ENCODE results near the gene TCEA2.
"Not testable (repeated sequence)": the region's sequence is repeated elsewhere in the genome, so short reads cannot be mapped to it uniquely, and the experiment has no call there.

The TCEA2 gene

DNA sequence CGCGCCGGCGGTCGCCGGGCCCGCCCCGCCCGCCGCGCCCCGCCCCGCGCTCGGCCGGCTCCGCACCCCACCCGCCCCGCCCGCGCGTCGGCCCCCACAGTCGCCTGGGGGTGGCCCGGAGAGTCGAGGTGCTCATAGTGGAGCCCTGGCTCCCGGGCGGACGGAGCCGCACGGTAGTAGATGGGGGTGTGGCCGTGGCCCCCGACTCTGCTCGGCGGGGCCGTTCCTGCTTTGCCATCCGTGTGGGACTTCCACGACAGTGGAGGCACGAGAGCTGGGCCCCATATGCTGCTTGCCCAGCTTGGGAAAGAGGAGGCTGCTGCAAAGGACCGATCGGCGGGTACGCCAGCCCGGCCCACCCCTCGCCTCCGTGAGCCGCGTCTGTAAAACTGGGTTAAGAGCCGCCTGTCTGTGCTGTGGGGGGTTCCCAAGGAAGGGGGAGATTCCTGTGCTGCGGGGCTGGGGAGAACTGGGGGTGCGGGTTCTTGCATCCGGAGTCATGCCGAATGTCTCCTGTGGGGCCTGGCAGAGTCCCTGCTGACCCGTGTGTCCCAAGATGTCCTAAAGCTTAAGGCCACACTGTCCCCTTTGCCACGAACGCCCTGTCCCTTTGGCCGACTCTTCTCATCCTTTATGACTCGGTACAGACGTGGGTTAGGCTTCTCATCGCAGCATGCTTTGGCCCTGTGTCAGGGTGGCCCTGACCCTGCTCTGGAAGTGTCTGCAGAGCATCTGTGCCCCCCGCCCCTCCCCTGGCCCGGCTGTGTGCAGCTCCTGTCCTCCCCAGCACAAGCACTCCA lies 17.2 kb downstream of the TCEA2 start, which contains the start of gene OPRL1:
TSS of gene OPRL1 (plus strand) at position 70 of the 800 bp plus-strand sequence. CDS start 12,639 bp downstream, outside the sequence.
- DNase-seq = no peak

DNA sequence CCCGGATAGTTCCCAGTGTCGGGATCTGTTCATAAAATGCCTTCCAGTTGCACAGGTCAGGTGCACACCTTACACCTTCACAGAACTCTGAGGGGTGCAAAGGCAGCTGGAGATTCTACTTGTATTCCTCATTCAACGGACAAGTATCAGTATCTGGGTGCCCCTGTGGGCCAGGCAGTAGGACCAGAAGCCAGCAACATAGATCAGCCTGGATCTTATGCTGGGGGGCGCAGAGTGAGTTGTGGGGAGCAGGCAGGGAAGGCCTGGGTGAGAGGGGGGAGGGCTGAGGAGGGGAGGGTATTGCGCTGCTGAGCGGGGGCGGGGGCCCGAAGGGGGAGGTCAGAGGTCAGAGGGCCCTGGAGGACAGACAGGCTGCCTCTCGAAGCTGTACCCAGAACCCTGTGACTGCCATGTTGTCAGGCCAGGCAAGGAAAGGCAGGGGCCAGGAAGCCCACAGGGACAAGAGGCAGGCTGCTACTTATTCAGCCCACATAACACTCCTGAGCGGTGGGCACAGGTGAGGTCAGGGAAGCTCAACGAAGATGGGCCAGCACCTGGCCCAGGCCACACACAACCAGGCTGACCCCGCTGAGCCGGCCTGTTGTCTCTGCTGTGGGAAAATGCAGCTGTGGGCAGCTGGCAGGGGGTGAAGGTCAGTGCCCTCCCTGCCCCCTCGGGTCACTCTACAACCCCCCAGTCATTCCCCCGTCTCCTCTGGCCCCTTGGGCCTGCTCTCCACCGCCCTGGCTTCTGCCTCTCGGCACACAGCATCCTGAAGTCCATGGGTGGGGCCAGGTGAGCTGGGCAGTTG lies 18.0 kb downstream of the TCEA2 start:
- DNase-seq = no peak

GRCh38 chr20:64081624-64081964 lies 18.6 kb downstream of the TCEA2 start:
- DNase-seq = no peak

DNA sequence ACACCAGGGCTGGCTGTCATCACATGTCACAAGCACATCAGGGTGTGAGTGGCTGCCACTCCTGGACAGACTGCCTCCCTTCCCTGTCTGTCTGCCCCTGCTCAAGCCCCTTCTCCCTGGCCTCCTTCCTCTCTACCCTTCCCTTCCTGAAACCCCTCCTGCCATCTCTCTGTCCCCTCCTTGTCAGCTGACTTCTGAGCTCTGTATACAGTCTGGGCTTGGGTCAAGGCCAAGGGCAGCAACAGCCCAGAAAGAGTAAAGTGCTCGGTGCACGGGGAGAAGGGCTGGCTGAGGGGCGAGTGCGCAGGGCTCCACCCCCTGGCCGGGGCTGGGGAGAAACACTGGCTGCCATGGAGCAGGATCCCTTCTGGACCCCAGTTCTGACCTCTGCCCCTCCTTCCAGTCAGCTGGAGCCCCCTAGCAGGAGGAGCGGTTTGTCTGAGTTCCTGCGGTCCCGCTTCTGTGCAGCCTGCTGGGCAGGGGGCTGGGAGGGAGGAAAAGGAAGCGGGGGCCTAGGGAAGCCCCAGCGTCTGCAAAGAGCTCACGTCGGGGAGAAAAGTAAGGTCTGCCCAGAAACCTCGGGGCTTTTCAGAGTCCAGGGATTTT lies 19.2 kb downstream of the TCEA2 start:
- DNase-seq = no peak

DNA sequence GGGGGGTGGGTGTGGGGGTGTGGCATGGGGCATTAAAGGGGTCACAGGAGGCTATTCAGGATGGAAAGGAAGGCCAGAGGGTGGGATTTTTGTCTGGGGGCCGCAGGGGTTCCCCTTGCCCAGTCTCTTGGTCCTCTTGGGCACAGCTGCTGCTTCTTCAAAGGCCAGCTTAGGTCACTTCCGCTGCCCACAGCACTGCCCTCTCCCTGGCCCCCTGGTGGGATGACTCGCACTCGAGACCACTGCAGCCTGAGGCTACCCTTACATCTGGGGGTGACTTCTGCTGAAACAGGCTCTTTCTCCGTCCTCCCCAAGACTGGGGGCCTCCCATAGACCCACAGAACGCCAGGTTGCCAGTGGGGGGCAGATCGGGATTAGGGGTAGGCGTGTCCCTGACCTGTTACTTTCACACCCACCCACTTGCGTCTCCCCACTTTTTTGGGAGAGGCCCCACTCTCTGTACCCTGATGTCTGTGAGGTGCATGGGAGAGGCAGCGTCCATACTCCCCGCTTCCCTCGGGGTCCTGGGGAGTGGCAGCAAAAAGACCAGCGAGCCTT lies 19.9 kb downstream of the TCEA2 start:
- no peak for DNase-seq

DNA sequence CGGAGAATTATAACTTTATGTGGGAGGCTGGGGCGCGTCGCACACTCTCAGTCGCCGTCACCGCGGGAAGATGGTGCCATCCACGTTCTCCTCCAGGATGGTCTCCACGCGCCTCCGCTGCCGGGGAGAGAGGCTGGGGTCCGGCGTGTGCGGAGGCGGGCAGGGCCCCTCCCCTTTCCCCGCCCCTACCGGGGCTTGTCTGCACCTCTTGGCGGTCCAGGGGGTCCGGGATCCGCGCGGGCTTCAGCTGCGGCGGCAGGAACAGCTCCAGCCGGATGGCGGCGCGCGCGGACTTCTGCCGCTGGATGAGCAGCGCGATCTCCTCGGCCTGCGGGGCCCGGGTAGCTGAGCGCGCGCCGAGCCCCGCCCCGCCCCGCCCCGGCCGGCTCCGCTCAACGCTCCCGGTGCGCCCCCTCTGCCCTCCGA lies 20.4 kb downstream of the TCEA2 start:
- peak; percentile 77 for DNase-seq

DNA sequence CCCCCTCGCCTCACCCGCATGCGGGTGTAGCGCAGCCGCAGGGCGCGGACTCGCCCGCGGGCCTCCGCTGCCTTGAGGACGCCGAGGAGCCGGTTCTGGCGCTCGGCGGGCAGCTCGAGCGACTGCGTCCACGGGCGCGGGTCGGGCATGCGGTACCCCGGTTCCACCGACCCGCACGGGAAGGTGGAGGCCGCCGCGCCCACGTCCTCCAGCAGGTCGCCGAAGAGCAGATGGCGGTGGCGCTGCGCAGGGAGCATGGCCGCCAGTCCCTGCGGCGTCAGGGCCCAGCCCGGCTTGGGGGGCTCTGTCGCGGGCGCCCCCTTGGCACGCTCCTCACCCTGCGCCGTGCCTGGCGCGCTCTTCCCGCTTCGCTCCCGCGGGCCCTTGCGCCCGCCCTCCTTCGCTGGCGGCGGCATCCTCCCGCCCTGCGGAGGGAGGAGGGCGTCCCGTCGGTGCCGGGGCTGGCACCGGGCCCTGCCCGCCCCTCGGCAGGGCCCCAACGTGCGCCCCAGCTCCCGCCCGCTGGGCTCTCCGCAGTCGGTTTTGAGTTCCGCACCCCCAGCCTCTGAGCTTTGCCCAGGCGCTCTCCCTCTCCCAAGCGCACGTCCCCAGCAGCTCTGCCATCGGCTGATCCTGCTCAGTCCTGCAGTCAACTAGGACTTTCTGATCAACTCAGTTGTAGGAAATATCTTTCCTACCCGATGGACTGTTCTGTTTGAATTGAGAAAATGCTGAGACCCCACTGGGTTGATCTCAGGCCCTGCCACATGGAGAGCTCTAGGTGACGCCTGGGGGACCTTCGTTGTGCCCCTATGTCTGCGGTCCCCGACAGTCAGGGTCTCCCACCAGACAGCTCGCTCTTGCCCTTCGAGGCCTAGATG lies 21.0 kb downstream of the TCEA2 start, which contains the start of gene LKAAEAR1:
TSS of gene LKAAEAR1 (minus strand) at position 595 of the 881 bp plus-strand sequence. CDS start at position 416, 179 bp downstream.
- no peak for DNase-seq

DNA sequence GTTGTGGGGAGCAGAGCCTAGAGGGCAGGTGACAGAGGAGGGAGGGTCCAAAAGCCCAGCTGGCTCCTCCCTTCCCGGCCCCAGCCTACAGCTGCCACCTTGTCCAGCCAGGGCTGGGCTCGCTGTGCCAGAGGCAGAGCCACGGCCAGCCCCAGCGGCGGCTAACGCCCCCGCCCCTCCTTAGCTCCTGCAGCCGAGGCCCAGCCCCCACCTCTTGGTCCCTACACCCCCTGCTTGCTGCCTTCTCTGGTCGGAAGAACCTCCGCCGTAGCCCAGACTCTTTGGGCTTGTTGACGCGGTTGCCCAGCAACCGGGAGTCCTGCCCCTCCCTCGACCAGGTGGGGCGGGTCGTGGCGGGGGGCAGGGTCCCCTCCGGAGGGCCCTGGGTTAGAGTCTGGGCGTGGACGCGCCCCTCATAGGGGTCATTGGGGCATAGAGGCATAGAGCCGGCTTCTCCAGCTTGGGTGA lies 21.7 kb downstream of the TCEA2 start:
- no peak for DNase-seq

- no peak for DNase-seq
Measured at GRCh38 chr20:64086801-64087200, 23.8 kb downstream of the TCEA2 start.

GRCh38 chr20:64087226-64087825 lies 24.3 kb downstream of the TCEA2 start:
- not testable (repeated sequence) for DNase-seq

GRCh38 chr20:64088586-64088985 lies 25.6 kb downstream of the TCEA2 start:
- DNase-seq = not testable (repeated sequence)

GRCh38 chr20:64090165-64090564 lies 27.2 kb downstream of the TCEA2 start:
- DNase-seq = no peak

DNA sequence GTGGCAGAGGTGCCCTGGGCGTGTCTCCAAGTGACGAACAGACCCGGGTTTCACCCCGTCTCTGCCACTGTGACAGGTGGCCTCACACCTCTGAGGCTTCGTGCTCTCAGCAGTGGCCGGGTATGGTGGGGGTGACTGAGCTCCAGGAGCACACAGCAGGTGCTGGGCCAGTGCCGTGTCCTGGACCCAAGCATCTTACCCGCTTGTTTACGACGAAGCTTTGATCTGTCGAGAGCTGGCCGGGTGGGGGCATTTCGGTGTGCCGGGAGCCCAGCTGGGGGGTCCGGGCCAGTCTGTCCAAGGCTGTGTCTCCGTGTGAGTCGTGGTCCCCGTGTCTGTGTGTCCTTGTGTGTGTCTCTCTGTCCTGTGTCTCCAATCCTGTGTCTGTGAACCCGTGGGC lies 28.3 kb downstream of the TCEA2 start:
- no peak for DNase-seq

- DNase-seq = no peak
Measured at GRCh38 chr20:64091770-64092169, 28.8 kb downstream of the TCEA2 start.

DNA sequence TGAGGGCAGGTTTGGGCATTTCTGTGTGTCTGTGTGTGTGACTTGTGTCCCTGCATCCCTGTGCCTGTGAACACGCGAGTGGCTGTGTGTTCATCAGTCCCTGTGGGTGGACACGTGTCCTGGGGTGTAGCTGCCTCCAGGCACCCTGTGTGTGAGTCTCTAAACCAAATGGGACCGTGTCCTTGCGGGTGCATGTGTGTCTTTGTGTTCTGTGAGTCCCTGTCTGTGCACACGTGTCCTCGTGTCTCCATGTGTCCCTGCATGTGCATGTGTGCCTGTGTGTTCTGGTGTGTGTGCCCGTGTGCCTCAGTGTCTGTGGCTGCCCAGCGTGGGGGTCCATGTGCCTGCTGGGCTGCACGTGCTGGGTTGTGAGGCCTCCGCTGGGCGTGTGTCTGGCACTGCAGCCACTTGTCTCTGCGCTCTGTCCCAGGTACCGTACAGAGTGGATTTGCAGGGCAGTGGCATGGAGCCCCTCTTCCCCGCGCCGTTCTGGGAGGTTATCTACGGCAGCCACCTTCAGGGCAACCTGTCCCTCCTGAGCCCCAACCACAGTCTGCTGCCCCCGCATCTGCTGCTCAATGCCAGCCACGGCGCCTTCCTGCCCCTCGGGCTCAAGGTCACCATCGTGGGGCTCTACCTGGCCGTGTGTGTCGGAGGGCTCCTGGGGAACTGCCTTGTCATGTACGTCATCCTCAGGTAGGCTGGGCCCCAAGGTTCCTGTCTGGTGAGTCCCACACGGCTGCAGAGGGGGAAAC lies 29.4 kb downstream of the TCEA2 start:
- DNase-seq = no peak

DNA sequence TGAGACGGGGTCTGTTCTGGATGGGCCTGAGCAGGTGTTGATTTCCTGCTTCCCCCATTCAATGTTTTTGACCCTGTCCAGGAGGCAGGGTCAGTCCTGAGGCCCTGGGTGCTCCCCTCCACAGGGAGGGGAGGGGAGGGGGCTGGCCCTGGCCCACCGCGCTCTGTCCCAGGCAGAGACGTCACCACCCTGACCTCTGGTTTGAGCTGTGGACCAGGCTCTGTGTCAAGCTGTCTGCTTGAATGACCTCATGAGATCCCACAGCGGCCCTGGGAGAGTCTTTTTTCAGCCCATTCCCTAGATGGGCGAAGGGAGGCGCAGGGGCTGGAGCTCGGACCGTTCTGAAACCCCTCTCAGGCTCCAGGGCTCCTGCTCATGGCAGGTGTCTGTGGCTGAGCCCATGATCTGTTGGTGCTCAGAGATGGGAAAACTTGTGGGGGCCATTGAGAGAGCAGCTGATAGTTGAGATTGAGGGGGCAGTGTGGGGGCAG lies 30.1 kb downstream of the TCEA2 start:
- no peak for DNase-seq

GRCh38 chr20:64095455-64095854 lies 32.5 kb downstream of the TCEA2 start:
- no peak for DNase-seq

DNA sequence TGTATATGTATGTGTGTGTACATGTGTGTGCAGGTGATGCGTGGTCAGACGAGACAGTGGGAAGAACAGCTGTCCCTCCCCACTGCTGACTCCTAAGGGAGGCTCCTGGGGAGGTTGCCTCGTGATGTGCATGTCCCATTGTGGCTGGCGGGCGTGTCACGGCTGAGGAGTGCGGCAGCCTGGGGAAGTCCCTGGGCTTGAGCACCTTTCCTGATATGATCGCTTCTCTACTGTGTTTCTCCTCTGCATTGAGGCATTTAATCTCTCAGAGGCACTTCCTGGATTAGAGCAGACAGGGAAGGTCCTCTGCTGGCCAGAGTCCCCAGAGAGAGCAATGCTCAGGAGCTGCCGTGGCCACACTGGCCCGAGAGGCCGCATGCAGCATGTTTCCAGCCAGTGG lies 32.9 kb downstream of the TCEA2 start:
- DNase-seq = no peak

GRCh38 chr20:64096535-64096934 lies 33.5 kb downstream of the TCEA2 start:
- DNase-seq = no peak

- DNase-seq = no peak
Measured at GRCh38 chr20:64098471-64099013, 35.5 kb downstream of the TCEA2 start.
